ENCODE measurements around the gene ZCCHC10.
"Not testable (repeated sequence)": the region's sequence is repeated elsewhere in the genome, so short reads cannot be mapped to it uniquely, and the experiment has no call there.

The ZCCHC10 gene

DNA sequence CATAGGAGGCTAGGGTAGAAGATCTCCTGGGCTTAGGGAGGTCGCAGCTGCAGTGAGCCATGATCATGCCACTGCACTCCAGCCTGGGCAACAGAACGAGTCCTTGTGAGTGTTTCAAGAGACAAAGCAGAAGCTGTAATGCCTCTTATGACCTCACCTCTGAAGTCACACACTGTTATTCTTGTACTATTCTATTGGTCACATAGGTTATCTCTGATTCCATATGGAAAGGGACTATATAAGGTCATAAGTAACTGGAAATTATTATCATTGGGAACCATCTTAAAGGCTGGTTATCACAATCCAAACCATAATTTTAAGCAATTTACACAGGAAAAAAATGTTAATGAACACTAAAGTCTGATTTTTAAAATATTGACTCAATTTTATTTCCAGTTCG is 45.1 kb downstream of the ZCCHC10 start:
- no peak overlapping the region for H3K27ac ChIP-seq

DNA sequence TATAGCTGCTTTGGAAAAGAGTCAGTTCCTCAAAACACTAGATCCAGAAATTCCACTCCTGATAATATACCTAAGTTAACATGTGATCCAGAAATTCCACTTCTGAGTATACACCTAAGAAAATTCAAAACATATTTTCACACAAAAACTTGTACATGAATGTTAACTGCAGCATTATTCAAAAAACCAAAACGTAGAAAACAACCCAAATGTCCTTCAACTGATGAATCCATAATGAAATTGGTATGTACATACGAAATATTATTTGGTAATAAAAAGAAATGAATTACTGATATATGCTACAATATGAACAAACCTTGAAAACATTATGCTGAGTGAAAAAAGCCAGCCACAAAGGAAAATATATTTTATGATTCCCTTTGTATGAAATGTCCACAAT is 46.4 kb downstream of the ZCCHC10 start:
- H3K27ac ChIP-seq = no peak overlapping the region
- TF ChIP-seq, protein P1, sequence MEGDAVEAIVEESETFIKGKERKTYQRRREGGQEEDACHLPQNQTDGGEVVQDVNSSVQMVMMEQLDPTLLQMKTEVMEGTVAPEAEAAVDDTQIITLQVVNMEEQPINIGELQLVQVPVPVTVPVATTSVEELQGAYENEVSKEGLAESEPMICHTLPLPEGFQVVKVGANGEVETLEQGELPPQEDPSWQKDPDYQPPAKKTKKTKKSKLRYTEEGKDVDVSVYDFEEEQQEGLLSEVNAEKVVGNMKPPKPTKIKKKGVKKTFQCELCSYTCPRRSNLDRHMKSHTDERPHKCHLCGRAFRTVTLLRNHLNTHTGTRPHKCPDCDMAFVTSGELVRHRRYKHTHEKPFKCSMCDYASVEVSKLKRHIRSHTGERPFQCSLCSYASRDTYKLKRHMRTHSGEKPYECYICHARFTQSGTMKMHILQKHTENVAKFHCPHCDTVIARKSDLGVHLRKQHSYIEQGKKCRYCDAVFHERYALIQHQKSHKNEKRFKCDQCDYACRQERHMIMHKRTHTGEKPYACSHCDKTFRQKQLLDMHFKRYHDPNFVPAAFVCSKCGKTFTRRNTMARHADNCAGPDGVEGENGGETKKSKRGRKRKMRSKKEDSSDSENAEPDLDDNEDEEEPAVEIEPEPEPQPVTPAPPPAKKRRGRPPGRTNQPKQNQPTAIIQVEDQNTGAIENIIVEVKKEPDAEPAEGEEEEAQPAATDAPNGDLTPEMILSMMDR (conservative IDR thresholded peaks at IDR 0.05) = no peak

More for the DNA sequence above, 45.1 kb downstream of the ZCCHC10 start:
- TF ChIP-seq, protein P1 (conservative IDR thresholded peaks at IDR 0.05) = no peak

- no peak overlapping the region for H3K27ac ChIP-seq
- TF ChIP-seq, protein P1 (conservative IDR thresholded peaks at IDR 0.05) = no peak
Observed at GRCh38 chr5:132979367-132979940, 46.9 kb downstream of the ZCCHC10 start.

GRCh38 chr5:132976852-132977251 is 49.5 kb downstream of the ZCCHC10 start:
- TF ChIP-seq, protein P1 (conservative IDR thresholded peaks at IDR 0.05) = no peak
- H3K27ac ChIP-seq = no peak overlapping the region

DNA sequence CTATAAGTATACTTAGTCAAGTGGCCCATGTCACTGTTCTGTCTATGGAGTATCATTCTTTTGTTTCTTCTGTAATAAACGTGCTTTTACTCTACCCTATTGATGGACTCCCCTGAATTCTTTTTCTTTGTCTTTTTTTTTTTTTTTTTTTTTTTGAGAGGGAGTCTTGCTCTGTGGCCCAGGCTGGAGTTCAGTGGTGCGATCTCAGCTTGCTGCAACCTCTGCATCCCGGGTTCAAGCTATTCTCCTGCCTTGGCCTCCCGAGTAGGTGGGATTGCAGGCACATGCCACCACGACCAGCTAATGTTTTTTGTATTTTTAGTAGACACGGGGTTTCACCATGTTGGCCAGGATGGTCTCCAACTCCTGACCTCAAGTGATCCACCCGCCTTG is 53.9 kb downstream of the ZCCHC10 start:
- H3K27ac ChIP-seq = not testable (repeated sequence)

GRCh38 chr5:132971483-132972435 is 54.6 kb downstream of the ZCCHC10 start:
- H3K27ac ChIP-seq = no peak overlapping the region
- TF ChIP-seq, protein P1 (conservative IDR thresholded peaks at IDR 0.05) = no peak

DNA sequence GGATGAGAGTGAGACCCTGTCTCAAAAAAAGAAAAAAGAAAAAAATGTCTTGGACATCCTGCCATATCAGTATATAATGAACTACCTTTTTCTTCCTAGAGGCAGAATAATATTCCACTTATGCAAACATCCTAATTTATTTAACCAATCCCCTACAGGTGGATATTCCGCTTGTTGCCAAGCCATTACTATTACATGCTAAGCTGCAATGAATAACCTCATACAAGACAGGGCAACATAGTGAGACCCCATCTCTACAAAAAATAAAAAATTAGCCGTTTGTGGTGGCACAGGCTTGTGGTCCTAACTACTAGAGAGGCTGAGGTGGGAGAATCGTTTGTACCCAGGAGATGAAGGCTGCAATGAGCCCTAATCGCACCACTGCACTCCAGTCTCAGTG is 61.2 kb downstream of the ZCCHC10 start:
- TF ChIP-seq, protein P1 (conservative IDR thresholded peaks at IDR 0.05) = no peak
- no peak overlapping the region for H3K27ac ChIP-seq

Data from VCaP (cell line).